ENCODE data around the gene PTPRG.

PTPRG gene

GRCh38 chr3:61730056-61730455 is 168.7 kb downstream of the PTPRG start:
- TF ChIP-seq, protein P1, sequence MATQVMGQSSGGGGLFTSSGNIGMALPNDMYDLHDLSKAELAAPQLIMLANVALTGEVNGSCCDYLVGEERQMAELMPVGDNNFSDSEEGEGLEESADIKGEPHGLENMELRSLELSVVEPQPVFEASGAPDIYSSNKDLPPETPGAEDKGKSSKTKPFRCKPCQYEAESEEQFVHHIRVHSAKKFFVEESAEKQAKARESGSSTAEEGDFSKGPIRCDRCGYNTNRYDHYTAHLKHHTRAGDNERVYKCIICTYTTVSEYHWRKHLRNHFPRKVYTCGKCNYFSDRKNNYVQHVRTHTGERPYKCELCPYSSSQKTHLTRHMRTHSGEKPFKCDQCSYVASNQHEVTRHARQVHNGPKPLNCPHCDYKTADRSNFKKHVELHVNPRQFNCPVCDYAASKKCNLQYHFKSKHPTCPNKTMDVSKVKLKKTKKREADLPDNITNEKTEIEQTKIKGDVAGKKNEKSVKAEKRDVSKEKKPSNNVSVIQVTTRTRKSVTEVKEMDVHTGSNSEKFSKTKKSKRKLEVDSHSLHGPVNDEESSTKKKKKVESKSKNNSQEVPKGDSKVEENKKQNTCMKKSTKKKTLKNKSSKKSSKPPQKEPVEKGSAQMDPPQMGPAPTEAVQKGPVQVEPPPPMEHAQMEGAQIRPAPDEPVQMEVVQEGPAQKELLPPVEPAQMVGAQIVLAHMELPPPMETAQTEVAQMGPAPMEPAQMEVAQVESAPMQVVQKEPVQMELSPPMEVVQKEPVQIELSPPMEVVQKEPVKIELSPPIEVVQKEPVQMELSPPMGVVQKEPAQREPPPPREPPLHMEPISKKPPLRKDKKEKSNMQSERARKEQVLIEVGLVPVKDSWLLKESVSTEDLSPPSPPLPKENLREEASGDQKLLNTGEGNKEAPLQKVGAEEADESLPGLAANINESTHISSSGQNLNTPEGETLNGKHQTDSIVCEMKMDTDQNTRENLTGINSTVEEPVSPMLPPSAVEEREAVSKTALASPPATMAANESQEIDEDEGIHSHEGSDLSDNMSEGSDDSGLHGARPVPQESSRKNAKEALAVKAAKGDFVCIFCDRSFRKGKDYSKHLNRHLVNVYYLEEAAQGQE (IDR thresholded peaks at IDR 0.05; ENCODE audit: insufficient read depth in 1 of 2, low read depth in 2 of 2, low read length in 2 of 2) = no peak
- no peak for TF ChIP-seq SIN3A (IDR thresholded peaks at IDR 0.05; ENCODE audit: borderline replicate concordance, insufficient read depth, low read length)
- no peak for TF ChIP-seq POLR2AphosphoS5 (IDR thresholded peaks at IDR 0.05; ENCODE audit: low read depth, low read length)

- TF ChIP-seq SIN3A (IDR thresholded peaks at IDR 0.05; ENCODE audit: borderline replicate concordance, insufficient read depth, low read length) (no peak), TAF1 (IDR thresholded peaks at IDR 0.05; ENCODE audit: borderline replicate concordance, insufficient read depth, low read length) (no peak), POLR2AphosphoS5 (IDR thresholded peaks at IDR 0.05; ENCODE audit: low read depth, low read length) (no peak), FOXP2 (optimal IDR thresholded peaks at IDR 0.05; ENCODE audit: borderline replicate concordance, extremely low read depth, extremely low read length, insufficient read depth) (no peak)
- TF ChIP-seq, protein P1 (IDR thresholded peaks at IDR 0.05; ENCODE audit: insufficient read depth in 1 of 2, low read depth in 2 of 2, low read length in 2 of 2) = no peak
Observed at GRCh38 chr3:61730577-61731231, 169.3 kb downstream of the PTPRG start.

GRCh38 chr3:61733000-61733399 is 171.6 kb downstream of the PTPRG start:
- TF ChIP-seq SIN3A (IDR thresholded peaks at IDR 0.05; ENCODE audit: borderline replicate concordance, insufficient read depth, low read length) (no peak), TAF1 (IDR thresholded peaks at IDR 0.05; ENCODE audit: borderline replicate concordance, insufficient read depth, low read length) (no peak)

GRCh38 chr3:61733876-61734275 is 172.5 kb downstream of the PTPRG start:
- TF ChIP-seq SIN3A (IDR thresholded peaks at IDR 0.05; ENCODE audit: borderline replicate concordance, insufficient read depth, low read length) (no peak), TAF1 (IDR thresholded peaks at IDR 0.05; ENCODE audit: borderline replicate concordance, insufficient read depth, low read length) (no peak), POLR2AphosphoS5 (IDR thresholded peaks at IDR 0.05; ENCODE audit: low read depth, low read length) (no peak), FOXP2 (optimal IDR thresholded peaks at IDR 0.05; ENCODE audit: borderline replicate concordance, extremely low read depth, extremely low read length, insufficient read depth) (no peak)
- TF ChIP-seq, protein P1 (IDR thresholded peaks at IDR 0.05; ENCODE audit: insufficient read depth in 1 of 2, low read depth in 2 of 2, low read length in 2 of 2) = no peak

DNA sequence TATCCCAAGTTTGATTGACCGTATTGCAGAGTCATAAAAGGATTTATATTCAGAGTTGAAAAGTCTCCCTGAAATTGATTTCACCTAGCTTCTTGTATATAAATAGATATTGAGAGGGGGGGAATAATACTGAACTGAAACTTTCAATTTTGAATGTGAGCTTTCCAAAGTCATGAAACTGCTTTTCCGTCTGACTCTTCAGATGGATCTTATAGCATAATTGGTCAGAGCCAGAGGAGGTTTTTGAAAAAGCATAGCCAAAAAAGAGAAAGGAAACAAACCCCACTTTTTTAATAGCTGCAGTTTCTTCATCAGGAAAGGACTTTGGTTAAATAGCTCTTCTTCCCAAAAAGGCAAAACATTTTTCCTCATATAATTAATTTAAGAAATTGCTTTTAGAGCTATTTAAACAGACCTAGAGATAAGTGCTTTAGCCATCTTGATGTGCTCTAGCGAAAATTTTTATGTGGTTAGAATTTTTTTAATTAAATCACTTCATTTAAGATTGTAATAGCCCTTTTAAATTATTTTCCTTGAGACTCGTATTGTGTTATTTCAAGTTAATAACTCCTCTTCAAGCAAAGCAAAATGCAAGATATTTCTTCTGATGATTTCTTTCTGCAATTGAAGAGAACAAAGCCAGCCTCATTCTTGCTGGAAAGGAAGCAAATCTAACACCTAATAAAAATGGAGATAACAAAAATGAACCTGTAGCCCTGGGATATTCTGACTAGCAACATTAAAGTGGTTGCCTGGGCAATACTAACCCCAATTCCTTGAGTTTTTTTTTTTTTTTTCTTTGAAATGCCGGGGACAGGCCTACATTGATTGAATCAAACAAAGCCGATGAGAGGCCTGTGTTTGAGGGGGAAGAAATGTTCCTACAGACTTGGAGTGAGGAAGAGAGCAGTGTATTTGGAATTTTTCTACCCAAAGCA is 173.6 kb downstream of the PTPRG start:
- TF ChIP-seq FOXP2 (optimal IDR thresholded peaks at IDR 0.05; ENCODE audit: borderline replicate concordance, extremely low read depth, extremely low read length, insufficient read depth) = no peak
- TF ChIP-seq, protein P1 (IDR thresholded peaks at IDR 0.05; ENCODE audit: insufficient read depth in 1 of 2, low read depth in 2 of 2, low read length in 2 of 2) = no peak
- TF ChIP-seq POLR2AphosphoS5 (IDR thresholded peaks at IDR 0.05; ENCODE audit: low read depth, low read length) = no peak
- TF ChIP-seq TAF1 (IDR thresholded peaks at IDR 0.05; ENCODE audit: borderline replicate concordance, insufficient read depth, low read length) = no peak
- no peak for TF ChIP-seq SIN3A (IDR thresholded peaks at IDR 0.05; ENCODE audit: borderline replicate concordance, insufficient read depth, low read length)

All from PFSK-1 (cell line).